Neural progenitor cell (in vitro differentiated cells): ENCODE results near the gene TRAK1. TPM values are rescaled to one million over a fixed set of nuclear protein-coding genes. Genes with fewer than 3 reads are reported as not detected.
A peak's percentile ranks its signal among the peaks of the same experiment; 100 is the strongest.

Source experiments
- DNase-seq: peaks from one replicate; pipeline ENCODE4 v3.0.0-alpha.2; 2016; ENCODE audit warnings: low spot score
- H2AFZ ChIP-seq: fragments of 200-600 bp; sonication (generic); replicated peaks from 2 replicates; pipeline ENCODE4 v1.6.1; 2016; ENCODE audit warnings: antibody characterized with exemption
- H3F3A ChIP-seq: fragments of 200-600 bp; sonication (generic); 2 replicates; pipeline ENCODE4 v1.6.1; 2016; ENCODE audit warnings: antibody characterized with exemption, low read depth
- H3K27ac ChIP-seq: fragments of 200-600 bp; sonication (generic); 2 replicates; pipeline ENCODE4 v1.5.1; 2016; ENCODE audit warnings: mild to moderate bottlenecking
- H3K27me3 ChIP-seq: fragments of 200-600 bp; sonication (generic); 2 replicates; pipeline ENCODE4 v1.6.1; 2016; ENCODE audit warnings: mild to moderate bottlenecking, moderate library complexity
- H3K36me3 ChIP-seq: fragments of 200-600 bp; sonication (generic); 2 replicates; pipeline ENCODE4 v1.5.1; 2016
- H3K4me1 ChIP-seq: fragments of 200-600 bp; sonication (generic); 2 replicates; pipeline ENCODE4 v1.6.1; 2016; ENCODE audit warnings: mixed run types
- H3K4me2 ChIP-seq: fragments of 200-600 bp; sonication (generic); 2 replicates; pipeline ENCODE4 v1.6.1; 2016
- H3K4me3 ChIP-seq: fragments of 200-600 bp; sonication (generic); 2 replicates; pipeline ENCODE4 v1.5.1; 2016
- H3K79me2 ChIP-seq: fragments of 200-600 bp; sonication (generic); 2 replicates; pipeline ENCODE4 v1.6.1; 2016; ENCODE audit warnings: low read depth
- H3K9ac ChIP-seq: fragments of 200-600 bp; sonication (generic); 2 replicates; pipeline ENCODE4 v1.6.1; 2016
- H3K9me3 ChIP-seq: fragments of 200-600 bp; sonication (generic); 2 replicates; pipeline ENCODE4 v1.5.1; 2016; ENCODE audit warnings: low read depth
- H4K20me1 ChIP-seq: fragments of 200-600 bp; sonication (generic); 2 replicates; pipeline ENCODE4 v1.6.1; 2016; ENCODE audit warnings: low read depth
- H3K27ac Mint-ChIP-seq: 3 replicates; pipeline ENCODE4 v1.8.0; 2021; ENCODE audit warnings: mixed read lengths
- H3K27me3 Mint-ChIP-seq: 2 replicates; pipeline ENCODE4 v1.8.0; 2022; ENCODE audit warnings: low read depth, mild to moderate bottlenecking, inconsistent platforms, moderate library complexity, mixed read lengths; ENCODE audit not compliant: insufficient read depth
- H3K36me3 Mint-ChIP-seq: 3 replicates; pipeline ENCODE4 v1.8.0; 2021; ENCODE audit warnings: mixed read lengths
- H3K4me1 Mint-ChIP-seq: 3 replicates; pipeline ENCODE4 v1.8.0; 2021; ENCODE audit warnings: mixed read lengths
- H3K4me3 Mint-ChIP-seq: 3 replicates; pipeline ENCODE4 v1.8.0; 2021; ENCODE audit warnings: mild to moderate bottlenecking, moderate library complexity, mixed read lengths
- H3K9me3 Mint-ChIP-seq: 3 replicates; pipeline ENCODE4 v1.8.0; 2020; ENCODE audit warnings: mixed read lengths
- EZH2 ChIP-seq: fragments of 200-600 bp; sonication (generic); IDR thresholded peaks from 2 replicates; pipeline ENCODE4 v1.6.1; 2017; ENCODE audit warnings: antibody characterized with exemption, mild to moderate bottlenecking, moderate library complexity
- EZH2phosphoT487 ChIP-seq: fragments of 200-600 bp; sonication (generic); IDR thresholded peaks from 2 replicates; pipeline ENCODE4 v1.6.1; 2017; ENCODE audit warnings: antibody characterized with exemption
- total RNA-seq: library from RNA; depleted of rRNA; stranded (reverse); fragments of >200 nt; gene quantifications from 2 replicates; pipeline ENCODE4 v1.2.3, GENCODE V29; 2015; ENCODE audit warnings: low replicate concordance
- TF ChIP-seq, protein P1 (sequence below): fragments of 200-600 bp; sonication (generic); IDR thresholded peaks from 2 replicates; pipeline ENCODE4 v1.5.1; 2017; ENCODE audit warnings: antibody characterized with exemption, mild to moderate bottlenecking

The TRAK1 gene
- total RNA-seq, 1 donor from 2014 or later, result 32.2 TPM

- H3K4me1 ChIP-seq, result no peaks in the 10 kb centered on the region
- H3K9ac ChIP-seq, result no peak overlapping the region
- H4K20me1 ChIP-seq, result no peaks in the 10 kb centered on the region
- Mint-ChIP-seq H3K27me3 (peaks cover 8% of the 10 kb centered on the region), H3K27ac (no peak overlapping the region), H3K4me3 (no peak overlapping the region), H3K9me3 (no peaks in the 10 kb centered on the region), H3K36me3 (no peaks in the 10 kb centered on the region), H3K4me1 (peaks cover 8% of the 10 kb centered on the region)
- H3K79me2 ChIP-seq, result no peaks in the 10 kb centered on the region
- TF ChIP-seq EZH2 (no peak), EZH2phosphoT487 (no peak)
- TF ChIP-seq, protein P1, sequence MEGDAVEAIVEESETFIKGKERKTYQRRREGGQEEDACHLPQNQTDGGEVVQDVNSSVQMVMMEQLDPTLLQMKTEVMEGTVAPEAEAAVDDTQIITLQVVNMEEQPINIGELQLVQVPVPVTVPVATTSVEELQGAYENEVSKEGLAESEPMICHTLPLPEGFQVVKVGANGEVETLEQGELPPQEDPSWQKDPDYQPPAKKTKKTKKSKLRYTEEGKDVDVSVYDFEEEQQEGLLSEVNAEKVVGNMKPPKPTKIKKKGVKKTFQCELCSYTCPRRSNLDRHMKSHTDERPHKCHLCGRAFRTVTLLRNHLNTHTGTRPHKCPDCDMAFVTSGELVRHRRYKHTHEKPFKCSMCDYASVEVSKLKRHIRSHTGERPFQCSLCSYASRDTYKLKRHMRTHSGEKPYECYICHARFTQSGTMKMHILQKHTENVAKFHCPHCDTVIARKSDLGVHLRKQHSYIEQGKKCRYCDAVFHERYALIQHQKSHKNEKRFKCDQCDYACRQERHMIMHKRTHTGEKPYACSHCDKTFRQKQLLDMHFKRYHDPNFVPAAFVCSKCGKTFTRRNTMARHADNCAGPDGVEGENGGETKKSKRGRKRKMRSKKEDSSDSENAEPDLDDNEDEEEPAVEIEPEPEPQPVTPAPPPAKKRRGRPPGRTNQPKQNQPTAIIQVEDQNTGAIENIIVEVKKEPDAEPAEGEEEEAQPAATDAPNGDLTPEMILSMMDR, result peak; percentile 88
- H3K36me3 ChIP-seq, result no peaks in the 10 kb centered on the region
- H2AFZ ChIP-seq, result peak overlapping the region; percentile 70
- H3K27me3 ChIP-seq, result peaks cover 11% of the 10 kb centered on the region
- H3F3A ChIP-seq, result no peaks in the 10 kb centered on the region
- no peaks in the 10 kb centered on the region for H3K9me3 ChIP-seq
- H3K4me3 ChIP-seq, result no peak overlapping the region
- no peak overlapping the region for H3K4me2 ChIP-seq
- peak; percentile 77 for DNase-seq
- H3K27ac ChIP-seq, result no peak overlapping the region
Measured at GRCh38 chr3:42247576-42248027, 156.4 kb downstream of the TRAK1 start.

GRCh38 chr3:42250761-42251160 is 159.6 kb downstream of the TRAK1 start:
- H3K27ac Mint-ChIP-seq, result no peak overlapping the region
- no peak overlapping the region for H3K4me2 ChIP-seq
- no peak overlapping the region for H3K27ac ChIP-seq
- H3F3A ChIP-seq, result no peaks in the 10 kb centered on the region
- H3K36me3 ChIP-seq, result no peaks in the 10 kb centered on the region
- H3K36me3 Mint-ChIP-seq, result no peaks in the 10 kb centered on the region
- H3K4me3 ChIP-seq, result no peak overlapping the region
- no peak overlapping the region for H3K4me3 Mint-ChIP-seq
- TF ChIP-seq EZH2phosphoT487 (no peak), EZH2 (no peak)
- TF ChIP-seq, protein P1, result no peak
- H3K4me1 ChIP-seq, result peaks cover 7% of the 10 kb centered on the region
- peaks cover 17% of the 10 kb centered on the region for H3K27me3 Mint-ChIP-seq
- no peaks in the 10 kb centered on the region for H4K20me1 ChIP-seq
- peaks cover 11% of the 10 kb centered on the region for H3K27me3 ChIP-seq
- H3K9ac ChIP-seq, result no peak overlapping the region
- peaks cover 8% of the 10 kb centered on the region for H3K4me1 Mint-ChIP-seq
- no peak for DNase-seq
- no peak overlapping the region for H2AFZ ChIP-seq
- no peaks in the 10 kb centered on the region for H3K79me2 ChIP-seq
- H3K9me3 ChIP-seq, result no peaks in the 10 kb centered on the region
- no peaks in the 10 kb centered on the region for H3K9me3 Mint-ChIP-seq

DNA sequence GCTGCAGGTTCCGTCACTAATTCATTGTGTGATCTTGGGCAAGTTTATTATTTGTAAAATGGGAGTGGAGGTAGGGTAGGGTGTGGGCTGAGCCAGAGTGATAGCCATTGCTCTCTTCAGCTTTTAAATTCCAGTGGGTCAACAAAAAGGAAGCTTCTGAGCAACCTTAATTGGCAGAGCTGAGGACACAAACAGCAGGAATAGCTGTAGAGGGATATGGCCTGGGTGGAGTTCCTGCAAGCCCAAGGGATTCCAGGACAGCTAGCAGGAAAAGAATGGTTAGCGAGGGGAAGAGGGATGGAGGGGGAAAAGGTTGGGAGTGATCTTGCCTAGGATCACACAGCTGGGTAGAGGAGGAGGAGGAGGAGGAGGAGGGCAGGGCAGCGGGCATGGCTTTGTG is 163.4 kb downstream of the TRAK1 start:
- no peak for DNase-seq
- no peak overlapping the region for H3K9ac ChIP-seq
- peaks cover 2% of the 10 kb centered on the region for H3K9me3 Mint-ChIP-seq

More for the DNA sequence above, 163.4 kb downstream of the TRAK1 start:
- no peak overlapping the region for H3K4me3 Mint-ChIP-seq
- no peaks in the 10 kb centered on the region for H3K4me1 Mint-ChIP-seq
- TF ChIP-seq EZH2phosphoT487 (no peak), EZH2 (no peak)
- TF ChIP-seq, protein P1, result no peak
- H3K79me2 ChIP-seq, result no peaks in the 10 kb centered on the region
- no peak overlapping the region for H3K27ac ChIP-seq
- H3K27ac Mint-ChIP-seq, result no peak overlapping the region
- H3K4me1 ChIP-seq, result peaks cover 7% of the 10 kb centered on the region
- no peaks in the 10 kb centered on the region for H3K27me3 ChIP-seq
- H3K27me3 Mint-ChIP-seq, result peaks cover 33% of the 10 kb centered on the region
- no peaks in the 10 kb centered on the region for H3K9me3 ChIP-seq
- H3K36me3 ChIP-seq, result no peaks in the 10 kb centered on the region
- no peak overlapping the region for H2AFZ ChIP-seq
- no peaks in the 10 kb centered on the region for H3K36me3 Mint-ChIP-seq
- H3F3A ChIP-seq, result no peaks in the 10 kb centered on the region
- no peak overlapping the region for H3K4me3 ChIP-seq
- H4K20me1 ChIP-seq, result no peaks in the 10 kb centered on the region
- H3K4me2 ChIP-seq, result no peak overlapping the region
